Mucosa of descending colon (tissue), 3 donors: ENCODE data around the gene CIAO2A. TPM values are rescaled to one million over a fixed set of nuclear protein-coding genes. Genes with fewer than 3 reads are reported as not detected.
"Not testable (repeated sequence)": the region's sequence is repeated elsewhere in the genome, so short reads cannot be mapped to it uniquely, and the experiment has no call there.

Source experiments
- ATAC-seq: fragments of 200-7000 bp; cut with Tn5 transposase; one replicate; pipeline ENCODE4 v1.9.1; 2020; ENCODE audit warnings: mild to moderate bottlenecking, moderate library complexity
- DNase-seq, 3 donors: peaks; one replicate each; pipeline ENCODE4 v3.0.0-alpha.2; 2020
- H3K36me3 ChIP-seq: fragments of 200-600 bp; one replicate; pipeline ENCODE4 v1.8.0; 2021; ENCODE audit warnings: low read depth, mild to moderate bottlenecking
- H3K4me1 ChIP-seq: fragments of 200-600 bp; one replicate; pipeline ENCODE4 v1.8.0; 2021; ENCODE audit warnings: low read depth, mild to moderate bottlenecking
- H3K4me3 ChIP-seq: fragments of 200-600 bp; one replicate; pipeline ENCODE4 v1.8.0; 2021; ENCODE audit warnings: mild to moderate bottlenecking
- H3K9me3 ChIP-seq: fragments of 200-600 bp; one replicate; pipeline ENCODE4 v1.8.0; 2021; ENCODE audit warnings: mild to moderate bottlenecking
- intact Hi-C, 2 donors: fragments of 100-400 bp; cut with DNase I in 1 of 2; cut with micrococcal nuclease in 1 of 2; formaldehyde crosslinking; loops; one replicate each; pipeline versions ENCODE4 v1.11.0 to v1.11.1; 2022; cut with DNase I, micrococcal nuclease
- total RNA-seq, 3 donors: library from RNA; stranded (reverse); fragmentation: NEBNext Ultra II Directional in 2 of 3; extraction: Animal tissue kit (Norgen Biotek cat#: 25700) in 2 of 3; gene quantifications; one replicate each; pipeline versions ENCODE4 v1.2.1 to v1.2.4, GENCODE V29; 2021 to 2023
- TF ChIP-seq, protein P1 (sequence below): fragments of 200-600 bp; IDR thresholded peaks from one replicate; pipeline ENCODE4 v1.8.0; 2022; ENCODE audit warnings: antibody characterized with exemption, mild to moderate bottlenecking
- donor health status: DM: no; HTN: no; CAD: no; lungs with moderate emphysema.
- donor health status: DM: no; HTN: no; CAD: no.
- donor health status: DM: no; HTN: yes; CAD: no.

CIAO2A gene
- total RNA-seq, 3 donors from 2014 or later: 49.7 to 94.5 (median 78.9) TPM

DNA sequence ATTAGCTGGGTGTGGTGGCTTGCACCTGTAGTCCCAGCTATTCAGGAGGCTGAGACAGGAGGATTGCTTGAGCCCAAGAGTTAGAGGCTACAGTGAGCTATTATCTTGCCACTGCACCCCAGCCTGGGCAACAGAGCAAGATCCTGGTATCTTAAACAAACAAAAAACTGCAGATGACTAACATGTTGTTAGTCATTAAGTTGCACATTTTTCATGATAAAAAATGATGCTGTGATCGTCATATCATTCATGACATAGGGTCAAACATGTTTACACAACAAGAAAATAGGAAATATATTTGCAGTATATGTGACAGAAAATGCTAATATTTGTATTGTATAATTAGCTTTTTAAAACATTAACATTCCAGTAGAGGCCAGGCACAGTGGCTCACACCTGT lies 27.2 kb downstream of the CIAO2A start:
- intact Hi-C loops: loop anchor here in 1 of 2 donors (5.0 kb wide), 2 partner anchors 174 to 314 kb away; no protein-coding TSS in a partner anchor
- H3K4me1 ChIP-seq: peaks cover 6% of the 10 kb centered on the region
- TF ChIP-seq, protein P1, sequence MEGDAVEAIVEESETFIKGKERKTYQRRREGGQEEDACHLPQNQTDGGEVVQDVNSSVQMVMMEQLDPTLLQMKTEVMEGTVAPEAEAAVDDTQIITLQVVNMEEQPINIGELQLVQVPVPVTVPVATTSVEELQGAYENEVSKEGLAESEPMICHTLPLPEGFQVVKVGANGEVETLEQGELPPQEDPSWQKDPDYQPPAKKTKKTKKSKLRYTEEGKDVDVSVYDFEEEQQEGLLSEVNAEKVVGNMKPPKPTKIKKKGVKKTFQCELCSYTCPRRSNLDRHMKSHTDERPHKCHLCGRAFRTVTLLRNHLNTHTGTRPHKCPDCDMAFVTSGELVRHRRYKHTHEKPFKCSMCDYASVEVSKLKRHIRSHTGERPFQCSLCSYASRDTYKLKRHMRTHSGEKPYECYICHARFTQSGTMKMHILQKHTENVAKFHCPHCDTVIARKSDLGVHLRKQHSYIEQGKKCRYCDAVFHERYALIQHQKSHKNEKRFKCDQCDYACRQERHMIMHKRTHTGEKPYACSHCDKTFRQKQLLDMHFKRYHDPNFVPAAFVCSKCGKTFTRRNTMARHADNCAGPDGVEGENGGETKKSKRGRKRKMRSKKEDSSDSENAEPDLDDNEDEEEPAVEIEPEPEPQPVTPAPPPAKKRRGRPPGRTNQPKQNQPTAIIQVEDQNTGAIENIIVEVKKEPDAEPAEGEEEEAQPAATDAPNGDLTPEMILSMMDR: no peak
- H3K4me3 ChIP-seq: no peak overlapping the region
- H3K36me3 ChIP-seq: no peaks in the 10 kb centered on the region
- DNase-seq (no peak), ATAC-seq (no peak)
- H3K9me3 ChIP-seq: no peaks in the 10 kb centered on the region

DNA sequence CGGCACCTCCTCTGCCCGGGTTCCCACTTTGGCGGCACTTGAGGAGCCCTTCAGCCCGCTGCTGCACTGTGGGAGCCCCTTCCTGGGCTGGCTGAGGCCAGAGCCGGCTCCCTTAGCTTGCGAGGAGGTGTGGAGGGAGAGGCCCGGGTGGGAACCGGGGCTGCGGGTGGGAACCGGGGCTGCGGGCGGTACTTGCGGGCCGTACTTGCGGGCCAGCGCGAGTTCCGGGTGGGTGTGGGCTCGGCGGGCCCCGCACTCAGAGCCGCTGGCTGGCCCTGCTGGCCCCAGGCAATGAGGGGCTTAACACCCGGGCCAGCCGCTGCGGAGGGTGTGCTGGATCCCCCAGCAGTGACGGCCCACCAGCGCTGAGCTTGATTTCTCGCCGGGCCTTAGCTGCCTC lies 32.9 kb downstream of the CIAO2A start:
- intact Hi-C loops: no loop called here
- no peak overlapping the region for H3K4me3 ChIP-seq
- no peaks in the 10 kb centered on the region for H3K4me1 ChIP-seq
- no peak for DNase-seq
- H3K36me3 ChIP-seq: no peaks in the 10 kb centered on the region
- no peaks in the 10 kb centered on the region for H3K9me3 ChIP-seq
- no peak for ATAC-seq
- TF ChIP-seq, protein P1: no peak

DNA sequence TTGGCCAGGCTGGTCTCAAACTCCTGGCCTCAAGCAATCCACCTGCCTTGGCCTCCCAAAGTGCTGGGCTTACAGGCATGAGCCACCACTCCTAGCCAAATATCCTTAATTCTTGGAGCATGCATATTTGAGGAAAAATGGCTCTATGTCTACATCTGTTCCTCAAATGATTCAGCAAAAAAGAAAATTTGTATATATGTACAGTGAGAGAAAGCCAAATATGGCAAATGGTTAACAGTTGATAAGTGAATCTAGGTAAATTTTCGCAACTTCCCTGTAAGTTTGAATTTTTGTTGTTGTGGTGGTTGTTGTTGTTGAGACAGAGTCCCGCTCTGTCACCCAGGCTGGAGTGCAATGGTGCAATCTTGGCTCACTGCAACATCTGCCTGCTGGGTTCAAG lies 34.5 kb downstream of the CIAO2A start:
- DNase-seq, ATAC-seq, H3K4me1 ChIP-seq, H3K4me3 ChIP-seq, intact Hi-C loops, H3K9me3 ChIP-seq, H3K36me3 ChIP-seq: not testable (repeated sequence)

DNA sequence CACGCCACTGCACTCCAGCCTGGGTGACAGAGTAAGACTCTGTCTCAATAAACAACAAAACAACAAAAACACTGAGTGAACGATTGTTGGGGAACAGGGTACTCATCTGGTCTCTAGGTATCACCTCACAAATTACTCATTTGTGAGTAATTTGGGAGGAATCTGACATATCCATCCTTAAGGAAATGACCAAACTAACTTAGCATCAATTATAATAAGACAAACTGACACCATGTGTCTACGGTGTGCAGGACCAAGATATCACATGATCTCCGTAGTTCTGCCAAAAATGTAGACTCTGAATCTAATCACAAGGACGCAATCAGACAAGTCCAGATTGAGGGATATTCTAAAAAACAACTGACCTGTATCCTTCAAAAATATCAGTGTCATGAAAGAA lies 35.4 kb downstream of the CIAO2A start:
- TF ChIP-seq, protein P1: no peak
- H3K4me1 ChIP-seq: no peaks in the 10 kb centered on the region

DNA sequence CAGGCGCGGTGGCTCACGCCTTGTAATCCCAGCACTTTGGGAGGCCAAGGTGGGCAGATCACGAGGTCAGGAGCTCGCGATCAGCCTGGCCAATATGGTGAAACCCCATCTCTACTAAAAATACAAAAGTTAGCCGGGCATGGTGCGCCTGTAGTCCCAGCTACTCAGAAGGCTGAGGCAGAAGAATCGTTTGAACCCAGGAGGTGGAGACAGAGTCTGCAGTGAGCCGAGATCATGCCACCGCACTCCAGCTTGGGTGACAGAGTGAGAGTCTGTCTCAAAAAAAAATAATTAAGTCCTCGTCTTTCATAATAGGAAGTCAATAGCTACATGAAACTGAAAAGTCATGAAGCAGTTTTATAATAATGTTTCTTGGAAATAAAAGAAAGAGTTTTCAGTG lies 40.0 kb downstream of the CIAO2A start:
- intact Hi-C loops, H3K36me3 ChIP-seq, H3K9me3 ChIP-seq, H3K4me1 ChIP-seq, H3K4me3 ChIP-seq, ATAC-seq, DNase-seq: not testable (repeated sequence)

More for the DNA sequence above, 35.4 kb downstream of the CIAO2A start:
- ATAC-seq (no peak), DNase-seq (no peak)
- Histone ChIP-seq H3K4me3 (no peak overlapping the region), H3K9me3 (no peaks in the 10 kb centered on the region), H3K36me3 (no peaks in the 10 kb centered on the region)
- intact Hi-C loops: no loop called here

DNA sequence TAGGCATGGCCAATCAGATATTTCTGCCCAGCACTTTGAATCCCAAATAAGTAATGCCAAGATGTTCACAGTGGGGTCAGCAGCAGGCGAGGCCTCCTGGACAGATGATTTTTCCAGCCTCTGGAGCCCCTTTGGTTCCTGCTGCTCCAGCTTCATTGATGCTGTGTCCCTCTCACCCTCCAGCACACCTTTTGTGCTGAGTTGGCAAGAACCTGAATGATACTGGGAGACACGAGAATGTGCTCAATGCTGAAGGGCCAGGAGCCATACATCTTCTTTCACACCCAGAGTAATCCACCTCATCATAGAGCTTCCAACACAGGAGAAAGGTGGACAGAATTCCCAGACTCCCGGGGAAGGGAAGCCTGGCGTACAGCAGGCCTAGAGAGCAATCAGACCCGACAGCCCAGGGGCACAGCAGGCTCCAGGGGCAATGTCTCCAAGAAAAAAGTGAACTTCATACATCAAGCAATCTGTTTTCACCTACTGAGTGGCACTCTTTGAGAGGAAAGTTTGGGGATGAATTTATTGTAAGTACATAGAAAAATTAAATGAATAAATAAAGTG lies 40.6 kb downstream of the CIAO2A start:
- no peak for DNase-seq
- no peaks in the 10 kb centered on the region for H3K4me1 ChIP-seq
- no peaks in the 10 kb centered on the region for H3K9me3 ChIP-seq
- H3K4me3 ChIP-seq: no peak overlapping the region
- no peak for ATAC-seq
- TF ChIP-seq, protein P1: no peak
- no peaks in the 10 kb centered on the region for H3K36me3 ChIP-seq
- intact Hi-C loops: no loop called here
